Sigmoid colon (tissue), 4 donors: Measurements from ENCODE around the gene SP1.

Experiments
- EP300 ChIP-seq, 4 donors: sonication (generic); formaldehyde crosslinking; IDR thresholded peaks; one replicate each; pipeline ENCODE4 v1.6.1; 2017; ENCODE audit warnings: antibody characterized with exemption in 4 of 4
- POLR2A ChIP-seq, 2 donors: fragments of 450-650 bp; IDR thresholded peaks; one replicate each; pipeline ENCODE4 v1.6.1; 2016; ENCODE audit warnings: antibody characterized with exemption in 2 of 2, mild to moderate bottlenecking in 2 of 2, moderate library complexity in 2 of 2
- POLR2AphosphoS5 ChIP-seq, 4 donors: sonication (generic); formaldehyde crosslinking; IDR thresholded peaks; one replicate each; pipeline ENCODE4 v1.6.1; 2017; ENCODE audit warnings: antibody characterized with exemption in 4 of 4
- TF ChIP-seq, protein P1 (sequence below), 4 experiments: fragments of 450-650 bp in 3 of 4; fragments of 200-600 bp in 1 of 4; IDR thresholded peaks; one replicate each; pipeline ENCODE4 v1.5.1; 2016 to 2019; ENCODE audit warnings: antibody characterized with exemption in 4 of 4, mild to moderate bottlenecking in 3 of 4, moderate library complexity in 2 of 4

DNA sequence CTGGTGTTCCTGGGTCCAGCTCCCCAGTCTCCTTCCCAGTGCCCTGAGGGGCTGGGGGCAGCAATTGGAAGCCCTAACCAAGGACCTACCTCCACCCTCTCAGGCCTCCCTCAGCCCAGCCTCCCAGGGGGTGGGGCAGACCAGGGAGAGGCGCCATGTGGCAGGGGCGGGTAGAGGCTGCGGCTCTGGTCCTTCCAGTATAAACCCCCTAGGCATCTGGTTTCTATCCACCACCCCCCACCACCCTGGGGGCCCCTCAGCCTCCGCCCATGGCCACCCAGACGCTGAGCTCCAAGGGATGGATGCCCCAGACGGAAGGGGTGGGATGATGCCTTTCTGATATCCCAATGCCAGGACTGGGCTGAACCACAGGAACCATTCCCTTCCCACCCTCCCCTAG lies 41.1 kb upstream of the SP1 start:
- TF ChIP-seq POLR2A (IDR thresholded peaks at IDR 0.05) (no peak), POLR2AphosphoS5 (IDR thresholded peaks at IDR 0.05) (no peak), EP300 (IDR thresholded peaks at IDR 0.05) (no peak)
- TF ChIP-seq, protein P1, sequence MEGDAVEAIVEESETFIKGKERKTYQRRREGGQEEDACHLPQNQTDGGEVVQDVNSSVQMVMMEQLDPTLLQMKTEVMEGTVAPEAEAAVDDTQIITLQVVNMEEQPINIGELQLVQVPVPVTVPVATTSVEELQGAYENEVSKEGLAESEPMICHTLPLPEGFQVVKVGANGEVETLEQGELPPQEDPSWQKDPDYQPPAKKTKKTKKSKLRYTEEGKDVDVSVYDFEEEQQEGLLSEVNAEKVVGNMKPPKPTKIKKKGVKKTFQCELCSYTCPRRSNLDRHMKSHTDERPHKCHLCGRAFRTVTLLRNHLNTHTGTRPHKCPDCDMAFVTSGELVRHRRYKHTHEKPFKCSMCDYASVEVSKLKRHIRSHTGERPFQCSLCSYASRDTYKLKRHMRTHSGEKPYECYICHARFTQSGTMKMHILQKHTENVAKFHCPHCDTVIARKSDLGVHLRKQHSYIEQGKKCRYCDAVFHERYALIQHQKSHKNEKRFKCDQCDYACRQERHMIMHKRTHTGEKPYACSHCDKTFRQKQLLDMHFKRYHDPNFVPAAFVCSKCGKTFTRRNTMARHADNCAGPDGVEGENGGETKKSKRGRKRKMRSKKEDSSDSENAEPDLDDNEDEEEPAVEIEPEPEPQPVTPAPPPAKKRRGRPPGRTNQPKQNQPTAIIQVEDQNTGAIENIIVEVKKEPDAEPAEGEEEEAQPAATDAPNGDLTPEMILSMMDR (IDR thresholded peaks at IDR 0.05), result no peak
